B cell (primary cell): ENCODE data around the gene TMEM82. TPM values are rescaled to one million over a fixed set of nuclear protein-coding genes. Genes with fewer than 3 reads are reported as not detected.

Experiments used
- ATAC-seq: fragments of 200-7000 bp; cut with Tn5 transposase; one replicate; pipeline ENCODE4 v1.10.0; 2021; ENCODE audit warnings: low read depth, mild to moderate bottlenecking, moderate number of reproducible peaks, moderate library complexity
- CTCF ChIA-PET: fragments of 350-600 bp; sonication (Branson Sonifier 250); formaldehyde crosslinking; loops from one replicate; lab custom pipeline; 2021; ENCODE audit warnings: antibody characterized with exemption, inconsistent platforms; lab: Charles Lee
- POLR2A ChIA-PET: fragments of 350-600 bp; sonication (Branson Sonifier 250); formaldehyde crosslinking; loops from one replicate; lab custom pipeline; 2021; ENCODE audit warnings: antibody characterized with exemption; lab: Charles Lee
- DNase-seq: peaks from one replicate; pipeline ENCODE4 v3.0.0; 2013
- H2AFZ ChIP-seq: 2 replicates; pipeline ENCODE4 v1.6.1; 2012; ENCODE audit warnings: mild to moderate bottlenecking, low read depth, low read length; ENCODE audit not compliant: insufficient read depth, poor library complexity, severe bottlenecking
- H3K27ac ChIP-seq, 2 donors: 1 replicate in 1 of 2; 2 replicates in 1 of 2; pipeline ENCODE4 v1.5.1; 2012 to 2013; ENCODE audit warnings: low read length in 2 of 2, mild to moderate bottlenecking in 2 of 2, moderate library complexity in 1 of 2
- H3K27me3 ChIP-seq, 4 experiments: fragments of 200-600 bp in 1 of 4; sonication (generic) in 1 of 4; replicated peaks in 1 of 4; 1 replicate in 2 of 4; 2 replicates in 2 of 4; pipeline versions ENCODE4 v1.6.1 to v1.7.0; 2013 to 2016; ENCODE audit warnings: low read length in 3 of 4, mild to moderate bottlenecking in 2 of 4, mixed read lengths in 1 of 4, moderate library complexity in 1 of 4; ENCODE audit not compliant: insufficient read depth in 4 of 4, control insufficient read depth in 3 of 4; ENCODE audit errors: control extremely low read depth in 1 of 4
- H3K36me3 ChIP-seq, 2 experiments: replicated peaks in 1 of 2; 1 replicate in 1 of 2; 2 replicates in 1 of 2; pipeline versions ENCODE4 v1.6.1 to v1.7.1; 2013; ENCODE audit warnings: low read length in 1 of 2; ENCODE audit not compliant: insufficient read depth in 2 of 2, control insufficient read depth in 1 of 2; ENCODE audit errors: control extremely low read depth in 1 of 2, extremely low read depth in 1 of 2
- H3K4me1 ChIP-seq, 2 donors: fragments of 200-600 bp in 1 of 2; sonication (generic) in 1 of 2; 1 replicate in 1 of 2; 2 replicates in 1 of 2; pipeline versions ENCODE4 v1.5.1 to v1.6.1; 2013 to 2017; ENCODE audit warnings: low read length in 2 of 2; ENCODE audit not compliant: control insufficient read depth in 2 of 2, insufficient read depth in 2 of 2
- H3K4me2 ChIP-seq: replicated peaks from 2 replicates; pipeline ENCODE3; 2012; ENCODE audit warnings: mild to moderate bottlenecking, low read depth, low read length; ENCODE audit not compliant: poor library complexity, severe bottlenecking
- H3K4me3 ChIP-seq, 5 experiments: fragments of 200-600 bp in 1 of 5; sonication (generic) in 1 of 5; 1 replicate in 3 of 5; 2 replicates in 2 of 5; pipeline versions ENCODE4 v1.5.1 to v1.7.0; 2011 to 2016; ENCODE audit warnings: low read length in 4 of 5, mild to moderate bottlenecking in 4 of 5, low read depth in 2 of 5, control low read depth in 1 of 5, moderate library complexity in 1 of 5; ENCODE audit not compliant: insufficient read depth in 1 of 5; ENCODE audit errors: control extremely low read depth in 1 of 5, extremely low read depth in 1 of 5
- H3K79me2 ChIP-seq: fragments of 200-600 bp; sonication (generic); one replicate; pipeline ENCODE4 v1.6.0; 2016; ENCODE audit warnings: low read length; ENCODE audit not compliant: control insufficient read depth, insufficient read depth
- H3K9ac ChIP-seq: fragments of 200-600 bp; sonication (generic); 2 replicates; pipeline ENCODE4 v1.6.1; 2017; ENCODE audit warnings: mild to moderate bottlenecking, low read length, moderate library complexity
- H3K9me3 ChIP-seq, 3 donors: one replicate each; pipeline versions ENCODE4 v1.6.1 to v1.7.1; 2013; ENCODE audit warnings: low read length in 2 of 3; ENCODE audit not compliant: control insufficient read depth in 2 of 3, insufficient read depth in 1 of 3; ENCODE audit errors: control extremely low read depth in 1 of 3
- H4K20me1 ChIP-seq: 2 replicates; pipeline ENCODE4 v1.6.0; 2012; ENCODE audit warnings: mild to moderate bottlenecking, low read length; ENCODE audit not compliant: insufficient read depth, control insufficient read depth, poor library complexity, severe bottlenecking
- H3K27ac Mint-ChIP-seq: one replicate; pipeline ENCODE4 v1.8.0; 2021; ENCODE audit warnings: mixed read lengths
- H3K27me3 Mint-ChIP-seq: one replicate; pipeline ENCODE4 v1.8.0; 2021; ENCODE audit warnings: mixed read lengths
- H3K4me1 Mint-ChIP-seq: one replicate; pipeline ENCODE4 v1.8.0; 2021; ENCODE audit warnings: mixed read lengths
- H3K4me3 Mint-ChIP-seq: one replicate; pipeline ENCODE4 v1.8.0; 2021; ENCODE audit warnings: mixed read lengths
- H3K9me3 Mint-ChIP-seq: one replicate; pipeline ENCODE4 v1.8.0; 2022; ENCODE audit warnings: mixed read lengths; ENCODE audit not compliant: insufficient read depth
- CTCF ChIP-seq: fragments of 200-600 bp; IDR thresholded peaks from one replicate; pipeline ENCODE4 v1.8.0; 2022; ENCODE audit warnings: antibody characterized with exemption, mild to moderate bottlenecking
- EZH2 ChIP-seq: IDR thresholded peaks from 2 replicates; pipeline ENCODE4 v1.6.1; 2012; ENCODE audit warnings: borderline replicate concordance, low read depth, mild to moderate bottlenecking, moderate library complexity, low read length; ENCODE audit not compliant: insufficient read depth, poor library complexity, severe bottlenecking
- WGBS: methylation state at CpG from one replicate; pipeline ENCODE4 v1.1.5; 2013; ENCODE audit warnings: missing lambda C conversion rate; ENCODE audit not compliant: insufficient coverage; 5-methylcytosine and 5-hydroxymethylcytosine counted together
- intact Hi-C: fragments of 100-400 bp; cut with micrococcal nuclease; formaldehyde crosslinking; loops from one replicate; pipeline ENCODE4 v1.10.0; 2022
- polyA plus RNA-seq: library from polyadenylated mRNA; depleted of rRNA; stranded (reverse); fragments of >200 nt; gene quantifications from 2 replicates; pipeline ENCODE4 v1.2.3, GENCODE V29; 2012
- total RNA-seq, 2 donors: library from RNA; stranded (reverse); fragments of 120-200 nt in 1 of 2; gene quantifications; 1 replicate in 1 of 2; 2 replicates in 1 of 2; pipeline versions ENCODE4 v1.2.3 to v1.2.4, GENCODE V29; 2013 to 2022

The TMEM82 gene
- total and polyA plus RNA-seq, 2 donors (not counting 1 experiment from before 2014, with no cell fraction given), result not detected

- 98% methylated on average over 7 of the region's 7 CpGs for WGBS
- DNase-seq, result no peak
- POLR2A ChIA-PET, result no interaction called here
These were observed 2.6 kb upstream of the TMEM82 start for GRCh38 chr1:15739745-15740144.

More at GRCh38 chr1:15739745-15740144, 2.6 kb upstream of the TMEM82 start:
- Histone ChIP-seq H3K4me1 (peaks cover 0 to 11% of the 10 kb centered on the region in 2 donors), H3K27me3 (no peaks in the 10 kb centered on the region), H3K9me3 (no peaks in the 10 kb centered on the region), H2AFZ (no peak overlapping the region), H4K20me1 (no peaks in the 10 kb centered on the region), H3K27ac (no peak overlapping the region), H3K79me2 (no peaks in the 10 kb centered on the region), H3K9ac (no peak overlapping the region), H3K4me3 (no peak overlapping the region), H3K4me2 (no peak overlapping the region), H3K36me3 (no peaks in the 10 kb centered on the region)
- peak overlapping the region; percentile 56 for H3K27ac Mint-ChIP-seq
- H3K4me3 Mint-ChIP-seq, result no peak overlapping the region
- peaks cover 6% of the 10 kb centered on the region for H3K4me1 Mint-ChIP-seq
- no peak for ATAC-seq
- no peaks in the 10 kb centered on the region for H3K27me3 Mint-ChIP-seq
- intact Hi-C loops, result loop anchor here (2.0 to 5.0 kb wide), 3 partner anchors 72 to 417 kb away; no protein-coding TSS in a partner anchor
- TF ChIP-seq EZH2 (no peak), CTCF (no peak)
- CTCF ChIA-PET, result interaction anchor here (0.6 to 6.8 kb wide), 9 partner anchors 43 to 346 kb away, joined by 3 to 75 read pairs (median 4); partner anchors contain the start of gene DNAJC16
- H3K9me3 Mint-ChIP-seq, result no peaks in the 10 kb centered on the region
